ENCODE data around the gene ALOX15B. TPM values are rescaled to one million over a fixed set of nuclear protein-coding genes. Genes with fewer than 3 reads are reported as not detected.

ALOX15B gene
- total and polyA plus RNA-seq, 9 of the 15 experiments (the other 6 are each of a cell fraction or from before 2014, with no cell fraction given) = 0.04 TPM; not detected in 8

DNA sequence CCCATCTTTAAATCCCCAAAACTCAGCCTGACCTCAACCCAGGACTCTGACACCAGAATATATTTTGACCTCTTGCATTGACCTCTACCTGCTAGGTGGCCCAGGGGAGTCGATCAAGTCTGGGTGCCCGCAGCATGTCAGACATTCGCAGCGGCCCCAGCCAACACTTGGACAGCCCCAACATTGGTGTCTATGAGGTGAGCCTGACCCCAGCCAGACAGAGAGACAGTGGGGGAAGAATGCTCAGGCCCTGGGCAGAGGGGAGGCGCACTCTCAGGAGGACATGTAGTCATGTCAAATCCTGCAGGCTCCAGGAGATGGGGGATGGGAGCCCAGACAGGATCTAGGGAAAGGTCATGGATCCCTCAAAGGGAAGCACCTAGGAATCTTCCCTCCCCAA lies 31.0 kb upstream of the ALOX15B start:
- H3K9me3 ChIP-seq (replicated peaks; ENCODE audit: control insufficient read depth, insufficient read depth, low read depth, low read length) = no peaks in the 10 kb centered on the region
- POLR2A ChIA-PET = no interaction called here
- in situ Hi-C loops (cut with MboI) = loop anchor here (5.0 kb wide), 1 partner anchor 34 kb away; no protein-coding TSS in a partner anchor
- no peak for TF ChIP-seq ZNF766 (CRISPR knock-in tag; conservative IDR thresholded peaks at IDR 0.05)
- no peak for TF ChIP-seq USF1 (CRISPR knock-in tag; IDR thresholded peaks at IDR 0.05)
- no peak for TF ChIP-seq HSF4 (CRISPR knock-in tag; IDR thresholded peaks at IDR 0.05; ENCODE audit: borderline replicate concordance)
- no peak for TF ChIP-seq ZNF398 (CRISPR knock-in tag; IDR thresholded peaks at IDR 0.05)
- no peak for TF ChIP-seq SRSF7 (optimal IDR thresholded peaks at IDR 0.05; ENCODE audit: low read depth, low read length)
- no peak for TF ChIP-seq ADNP (tag; IDR thresholded peaks at IDR 0.05)
- no peak for TF ChIP-seq HOMEZ (CRISPR knock-in tag; IDR thresholded peaks at IDR 0.05)
- no peak for TF ChIP-seq NFE2L1 (tag; IDR thresholded peaks at IDR 0.05; ENCODE audit: borderline replicate concordance, low read depth)
- no peak for TF ChIP-seq ATF4 (CRISPR knock-in tag; IDR thresholded peaks at IDR 0.05)
- no peak for TF ChIP-seq SMARCC2 (IDR thresholded peaks at IDR 0.05; ENCODE audit: low read depth)
- TF ChIP-seq CREBBP (IDR thresholded peaks at IDR 0.05; ENCODE audit: low read depth, low read length) = no peak
- no peak overlapping the region for H3K9ac ChIP-seq (ENCODE audit: insufficient read depth in 1 of 2, low read depth in 2 of 2, low read length in 2 of 2)
- BruUV-seq (replicated peaks) = no TSS peak
- no peak overlapping the region for H2AFZ ChIP-seq (ENCODE audit: low read depth, low read length)
- ATAC-seq (no peak), FAIRE-seq (no peak), DNase-seq (ENCODE audit: extremely low read depth in 1 of 4, low spot score in 3 of 4) (no peak)
- 0% methylated on average over 2 of the region's 5 CpGs for WGBS (ENCODE audit: insufficient coverage, low coverage, missing lambda C conversion rate)
- peaks cover 12 to 65% of the 10 kb centered on the region in 2 experiments; a peak in 4 of 5 replicates for H3K27me3 ChIP-seq (ENCODE audit: control insufficient read depth in 2 of 2, insufficient read depth in 2 of 2, low read length in 2 of 2)
- CTCF ChIA-PET (ENCODE audit: low intra/inter-chr PET ratio) = interaction anchor here (0.6 kb wide), 1 partner anchor 1352 kb away, joined by 3 read pairs; no protein-coding TSS in a partner anchor
- no peaks in the 10 kb centered on the region for H3K36me3 ChIP-seq (ENCODE audit: control insufficient read depth, insufficient read depth, low read length)
- intact Hi-C loops (cut with micrococcal nuclease) = no loop called here
- H3K9me1 ChIP-seq (ENCODE audit: control insufficient read depth, insufficient read depth, low read length) = no peaks in the 10 kb centered on the region
- no peaks in the 10 kb centered on the region for H3K79me2 ChIP-seq (ENCODE audit: control insufficient read depth, insufficient read depth, low read length)
- H3K4me2 ChIP-seq (ENCODE audit: insufficient read depth, low read length) = no peak overlapping the region
- H3K27ac ChIP-seq (ENCODE audit: extremely low read depth, low read depth, low read length) = no peak overlapping the region
- H4K20me1 ChIP-seq (replicated peaks; ENCODE audit: control insufficient read depth, insufficient read depth, low read length) = no peaks in the 10 kb centered on the region
- H3K4me1 ChIP-seq (replicated peaks in 1 of 2; ENCODE audit: control insufficient read depth in 2 of 2, insufficient read depth in 2 of 2, low read length in 2 of 2) = peaks cover 0 to 13% of the 10 kb centered on the region in 2 experiments; a peak in 2 of 5 replicates
- no peak overlapping the region for H3K4me3 ChIP-seq
